ENCODE data around the gene KCNMB2.
"Not testable (repeated sequence)": the region's sequence is repeated elsewhere in the genome, so short reads cannot be mapped to it uniquely, and the experiment has no call there.

Gene KCNMB2

GRCh38 chr3:178706411-178706810 lies 170.2 kb downstream of the KCNMB2 start:
- DNase-seq = no peak

GRCh38 chr3:178707311-178708031 lies 171.2 kb downstream of the KCNMB2 start:
- no peak for DNase-seq

GRCh38 chr3:178709051-178709450 lies 172.8 kb downstream of the KCNMB2 start:
- no peak for DNase-seq

- no peak for DNase-seq
These were observed 175.5 kb downstream of the KCNMB2 start for GRCh38 chr3:178711753-178712152.

- no peak for DNase-seq
These were observed 176.0 kb downstream of the KCNMB2 start for GRCh38 chr3:178712247-178712646.

GRCh38 chr3:178714925-178715832 lies 178.9 kb downstream of the KCNMB2 start:
- no peak for DNase-seq

- DNase-seq = peak; percentile 27
These were observed 182.9 kb downstream of the KCNMB2 start for GRCh38 chr3:178718995-178719635.

GRCh38 chr3:178732824-178733223 lies 196.6 kb downstream of the KCNMB2 start:
- DNase-seq = no peak

GRCh38 chr3:178735032-178735674 lies 198.9 kb downstream of the KCNMB2 start:
- no peak for DNase-seq

- no peak for DNase-seq
These were observed 200.1 kb downstream of the KCNMB2 start for GRCh38 chr3:178736300-178736699.

- no peak for DNase-seq
These were observed 203.5 kb downstream of the KCNMB2 start for GRCh38 chr3:178739720-178740119.

GRCh38 chr3:178741020-178741419 lies 204.8 kb downstream of the KCNMB2 start:
- DNase-seq = no peak

- no peak for DNase-seq
These were observed 207.1 kb downstream of the KCNMB2 start for GRCh38 chr3:178743297-178743696.

GRCh38 chr3:178745861-178746655 lies 209.8 kb downstream of the KCNMB2 start:
- not testable (repeated sequence) for DNase-seq

- no peak for DNase-seq
These were observed 212.6 kb downstream of the KCNMB2 start for GRCh38 chr3:178748874-178749273.

- no peak for DNase-seq
These were observed 213.2 kb downstream of the KCNMB2 start for GRCh38 chr3:178749471-178749870.

GRCh38 chr3:178750639-178751300 lies 214.5 kb downstream of the KCNMB2 start:
- no peak for DNase-seq

GRCh38 chr3:178752843-178753242 lies 216.6 kb downstream of the KCNMB2 start:
- DNase-seq = no peak

GRCh38 chr3:178754852-178755510 lies 218.7 kb downstream of the KCNMB2 start:
- DNase-seq = peak; percentile 83

GRCh38 chr3:178761024-178761423 lies 224.8 kb downstream of the KCNMB2 start:
- no peak for DNase-seq

GRCh38 chr3:178761461-178761860 lies 225.2 kb downstream of the KCNMB2 start:
- DNase-seq = no peak
